ENCODE measurements around the gene CMC1.

Gene CMC1

DNA sequence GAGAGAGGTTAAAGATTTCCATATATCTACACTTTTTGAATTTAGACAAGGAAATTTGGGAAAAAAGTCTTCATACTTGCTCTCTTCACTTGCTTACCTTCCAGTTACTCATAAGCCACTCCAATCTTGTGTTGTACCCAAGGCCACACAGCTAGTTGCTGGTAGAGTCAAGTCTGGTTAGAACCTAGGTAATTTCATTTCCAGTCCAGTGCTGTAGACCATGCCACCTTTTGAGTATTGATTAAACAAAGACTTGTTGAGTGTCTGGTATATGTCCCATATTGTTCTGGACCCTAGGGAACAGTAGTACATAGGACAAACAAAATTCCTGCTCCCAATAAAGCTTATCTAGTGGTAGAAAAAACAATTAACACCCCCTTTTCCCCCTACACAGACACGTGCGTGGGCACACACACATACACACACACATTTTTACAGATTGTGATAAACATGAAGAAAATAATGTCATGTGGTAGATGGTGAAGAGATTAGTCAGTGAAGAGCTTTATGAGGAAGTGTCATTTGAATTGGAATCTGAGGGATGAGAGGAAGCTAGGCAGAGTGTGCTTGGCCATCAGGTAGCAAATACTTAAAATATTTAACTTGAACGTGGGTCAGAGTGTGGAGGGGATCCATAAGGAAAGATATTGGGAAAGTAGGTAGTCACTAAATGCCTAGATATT, 2.1 kb downstream of the CMC1 start:
- no peak overlapping the region for H3K4me3 ChIP-seq (ENCODE audit: low read depth, low read length)
- TF ChIP-seq, protein P1, sequence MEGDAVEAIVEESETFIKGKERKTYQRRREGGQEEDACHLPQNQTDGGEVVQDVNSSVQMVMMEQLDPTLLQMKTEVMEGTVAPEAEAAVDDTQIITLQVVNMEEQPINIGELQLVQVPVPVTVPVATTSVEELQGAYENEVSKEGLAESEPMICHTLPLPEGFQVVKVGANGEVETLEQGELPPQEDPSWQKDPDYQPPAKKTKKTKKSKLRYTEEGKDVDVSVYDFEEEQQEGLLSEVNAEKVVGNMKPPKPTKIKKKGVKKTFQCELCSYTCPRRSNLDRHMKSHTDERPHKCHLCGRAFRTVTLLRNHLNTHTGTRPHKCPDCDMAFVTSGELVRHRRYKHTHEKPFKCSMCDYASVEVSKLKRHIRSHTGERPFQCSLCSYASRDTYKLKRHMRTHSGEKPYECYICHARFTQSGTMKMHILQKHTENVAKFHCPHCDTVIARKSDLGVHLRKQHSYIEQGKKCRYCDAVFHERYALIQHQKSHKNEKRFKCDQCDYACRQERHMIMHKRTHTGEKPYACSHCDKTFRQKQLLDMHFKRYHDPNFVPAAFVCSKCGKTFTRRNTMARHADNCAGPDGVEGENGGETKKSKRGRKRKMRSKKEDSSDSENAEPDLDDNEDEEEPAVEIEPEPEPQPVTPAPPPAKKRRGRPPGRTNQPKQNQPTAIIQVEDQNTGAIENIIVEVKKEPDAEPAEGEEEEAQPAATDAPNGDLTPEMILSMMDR (IDR thresholded peaks at IDR 0.05; ENCODE audit: insufficient read depth, low read depth, low read length, missing control alignments), result no peak
- no peak for DNase-seq (ENCODE audit: low read depth)

DNA sequence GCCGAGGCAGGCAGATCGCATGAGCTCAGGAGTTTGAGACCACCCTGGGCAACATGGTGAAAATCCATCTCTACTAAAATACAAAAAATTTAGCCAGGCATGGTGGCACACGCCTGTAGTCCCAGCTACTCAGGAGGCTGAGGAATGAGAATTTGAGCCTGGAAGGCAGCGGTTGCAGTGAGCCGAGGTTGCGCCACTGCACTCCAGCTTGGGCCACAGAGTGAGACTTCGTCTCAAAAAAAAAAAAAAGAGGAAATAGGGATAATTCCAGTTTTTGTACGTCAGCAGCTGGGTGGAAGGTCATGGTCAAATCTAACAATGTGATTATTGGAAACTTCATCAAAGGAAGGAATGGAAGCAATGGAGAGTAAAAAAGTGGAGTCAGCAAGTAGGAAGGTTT, 3.1 kb downstream of the CMC1 start:
- H3K4me3 ChIP-seq (ENCODE audit: low read depth, low read length), result no peak overlapping the region
- DNase-seq (ENCODE audit: low read depth), result no peak
- TF ChIP-seq, protein P1 (IDR thresholded peaks at IDR 0.05; ENCODE audit: insufficient read depth, low read depth, low read length, missing control alignments), result no peak

DNA sequence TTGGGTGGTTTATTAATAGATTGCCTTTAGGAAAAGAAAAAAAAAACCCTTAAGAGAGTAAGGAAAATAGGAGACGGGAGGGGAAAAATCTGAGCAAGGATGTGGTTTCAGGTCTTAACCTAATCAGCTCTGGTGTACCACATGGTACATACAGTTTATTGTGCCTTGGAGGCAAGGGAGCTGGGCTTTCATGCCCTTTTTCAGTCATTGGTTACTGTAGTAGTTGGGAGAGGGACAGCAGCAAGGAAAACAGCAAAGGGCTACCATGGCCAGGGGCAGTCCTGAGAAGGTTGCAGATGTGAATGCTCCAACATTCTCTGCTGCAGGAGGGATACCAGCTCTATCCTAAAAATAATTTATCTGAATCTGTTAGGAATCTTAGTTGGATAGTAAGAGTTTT, 5.9 kb downstream of the CMC1 start:
- no peak overlapping the region for H3K4me3 ChIP-seq (ENCODE audit: low read depth, low read length)
- TF ChIP-seq, protein P1 (IDR thresholded peaks at IDR 0.05; ENCODE audit: insufficient read depth, low read depth, low read length, missing control alignments), result no peak

DNA sequence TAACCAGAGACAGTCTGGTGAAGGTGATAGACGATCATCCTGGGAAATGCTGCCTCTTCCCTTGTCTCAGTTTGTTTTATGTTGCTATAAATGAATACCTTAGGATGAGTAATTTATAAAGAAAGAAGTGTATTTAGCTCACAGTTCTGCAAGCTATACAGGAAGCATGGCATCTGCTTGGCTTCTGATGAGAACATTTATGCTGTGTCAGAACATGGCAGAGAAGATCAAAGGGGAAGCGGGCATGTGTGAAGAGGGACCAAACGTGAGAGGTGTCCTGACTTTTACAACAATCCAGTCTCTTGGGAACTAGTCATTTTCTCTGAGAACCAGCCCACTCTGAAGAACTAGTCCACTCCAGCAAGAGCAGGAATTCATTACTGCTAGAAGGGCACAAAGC, 9.6 kb downstream of the CMC1 start:
- no peak overlapping the region for H3K4me3 ChIP-seq (ENCODE audit: low read depth, low read length)
- TF ChIP-seq, protein P1 (IDR thresholded peaks at IDR 0.05; ENCODE audit: insufficient read depth, low read depth, low read length, missing control alignments), result no peak
- DNase-seq (ENCODE audit: low read depth), result no peak

More for the DNA sequence above, 5.9 kb downstream of the CMC1 start:
- no peak for DNase-seq (ENCODE audit: low read depth)

DNA sequence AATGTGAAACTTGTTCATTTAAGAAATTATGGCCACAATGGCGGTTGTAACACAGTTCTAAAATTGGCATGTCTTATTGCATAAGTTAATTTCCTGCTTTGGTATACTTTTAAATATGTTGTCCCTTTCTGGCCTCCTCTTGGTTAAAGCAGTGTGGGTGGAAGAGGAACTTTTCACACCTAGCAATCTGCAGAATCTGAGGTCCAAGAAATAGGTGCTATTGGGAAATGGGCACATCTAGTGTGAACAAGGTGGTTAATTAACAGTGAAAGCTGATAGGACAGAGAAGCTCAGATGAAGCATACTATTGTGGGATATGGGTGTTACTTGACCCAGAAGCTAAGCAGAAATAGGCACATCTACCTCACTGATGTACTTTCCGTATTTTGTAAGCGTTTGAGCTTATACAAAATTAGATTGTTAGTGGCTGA, 10.6 kb downstream of the CMC1 start:
- DNase-seq (ENCODE audit: low read depth), result no peak
- TF ChIP-seq, protein P1 (IDR thresholded peaks at IDR 0.05; ENCODE audit: insufficient read depth, low read depth, low read length, missing control alignments), result no peak

DNA sequence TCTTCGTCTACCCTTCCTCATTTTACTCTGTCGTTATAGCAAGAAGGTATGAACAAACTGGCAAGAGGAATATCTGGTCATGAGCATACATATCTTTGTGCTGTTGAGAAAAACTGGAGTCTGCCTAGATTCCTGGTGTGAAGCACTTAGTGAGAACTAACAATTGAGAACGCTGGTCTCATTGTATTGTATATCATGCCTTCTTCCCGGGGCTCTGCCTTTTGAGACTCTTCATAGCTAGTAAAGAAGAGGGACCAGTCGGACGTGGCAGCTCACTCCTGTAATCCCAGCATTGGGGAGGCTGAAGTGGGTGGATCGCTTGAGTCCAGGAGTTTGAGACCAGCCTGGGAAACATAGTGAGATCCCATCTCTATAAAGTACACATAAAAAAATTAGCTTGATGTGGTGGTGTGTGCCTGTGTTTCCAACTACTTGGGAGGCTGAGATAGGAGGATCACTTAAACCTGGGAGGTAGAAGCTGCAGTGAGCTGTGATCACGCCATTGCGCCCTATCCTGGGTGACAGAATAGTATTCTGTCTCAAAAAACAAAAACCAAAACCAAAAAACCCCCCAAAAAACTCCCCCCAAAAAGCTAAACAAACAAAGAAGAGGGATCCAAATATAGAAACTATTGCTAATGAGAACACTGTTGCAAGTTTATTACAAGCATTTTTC, 11.8 kb downstream of the CMC1 start:
- TF ChIP-seq, protein P1 (IDR thresholded peaks at IDR 0.05; ENCODE audit: insufficient read depth, low read depth, low read length, missing control alignments), result no peak
- H3K4me3 ChIP-seq (ENCODE audit: low read depth, low read length), result no peak overlapping the region
- no peak for DNase-seq (ENCODE audit: low read depth)

More for the DNA sequence above, 10.6 kb downstream of the CMC1 start:
- H3K4me3 ChIP-seq (ENCODE audit: low read depth, low read length), result no peak overlapping the region

Measured in GM12865 (cell line).